Endodermal cell (in vitro differentiated cells): ENCODE results near the gene AGPAT1. TPM values are rescaled to one million over a fixed set of nuclear protein-coding genes. Genes with fewer than 3 reads are reported as not detected.
"Not testable (repeated sequence)": the region's sequence is repeated elsewhere in the genome, so short reads cannot be mapped to it uniquely, and the experiment has no call there.

ENCODE experiments used
- DNase-seq: peaks from one replicate; pipeline ENCODE4 v3.0.0-alpha.2; 2017
- H3K27ac ChIP-seq: 2 replicates; pipeline ENCODE4 v1.5.1; 2013; ENCODE audit warnings: mild to moderate bottlenecking, low read depth, low read length, moderate library complexity
- H3K27me3 ChIP-seq: 2 replicates; pipeline ENCODE4 v1.6.1; 2013; ENCODE audit warnings: mild to moderate bottlenecking, low read length, moderate library complexity; ENCODE audit not compliant: insufficient read depth, control insufficient read depth, poor library complexity, severe bottlenecking
- H3K36me3 ChIP-seq: 2 replicates; pipeline ENCODE4 v1.7.0; 2013; ENCODE audit warnings: mild to moderate bottlenecking, low read length, moderate library complexity; ENCODE audit not compliant: control insufficient read depth, insufficient read depth
- H3K4me1 ChIP-seq: one replicate; pipeline ENCODE4 v1.7.0; 2013; ENCODE audit warnings: low read length; ENCODE audit not compliant: control insufficient read depth, insufficient read depth
- H3K4me3 ChIP-seq: 2 replicates; pipeline ENCODE4 v1.5.1; 2013; ENCODE audit warnings: mild to moderate bottlenecking, low read length, moderate library complexity
- H3K9ac ChIP-seq: 2 replicates; pipeline ENCODE4 v1.6.1; 2013; ENCODE audit warnings: mild to moderate bottlenecking, low read length, moderate library complexity; ENCODE audit not compliant: poor library complexity, severe bottlenecking; ENCODE audit errors: extremely low read depth
- H3K9me3 ChIP-seq: 2 replicates; pipeline ENCODE4 v1.6.1; 2013; ENCODE audit warnings: mild to moderate bottlenecking, low read length, moderate library complexity; ENCODE audit not compliant: control insufficient read depth
- H3K27ac Mint-ChIP-seq: 2 replicates; pipeline ENCODE4 v1.8.0; 2020; ENCODE audit warnings: mixed read lengths
- H3K27me3 Mint-ChIP-seq: 2 replicates; pipeline ENCODE4 v1.8.0; 2021; ENCODE audit warnings: mild to moderate bottlenecking, mixed read lengths; ENCODE audit not compliant: insufficient read depth
- H3K36me3 Mint-ChIP-seq: 2 replicates; pipeline ENCODE4 v1.8.0; 2020; ENCODE audit warnings: low read depth, mixed read lengths
- H3K4me1 Mint-ChIP-seq: 2 replicates; pipeline ENCODE4 v1.8.0; 2020; ENCODE audit warnings: mixed read lengths
- H3K4me3 Mint-ChIP-seq: 2 replicates; pipeline ENCODE4 v1.8.0; 2020; ENCODE audit warnings: mild to moderate bottlenecking, moderate library complexity, mixed read lengths
- H3K9me3 Mint-ChIP-seq: 2 replicates; pipeline ENCODE4 v1.8.0; 2020; ENCODE audit warnings: mild to moderate bottlenecking, mixed read lengths
- WGBS, 2 experiments: methylation state at CpG; one replicate each; pipeline versions ENCODE4 v1.1.5 to v1.1.7; 2013; ENCODE audit warnings: missing lambda C conversion rate in 2 of 2, mixed read lengths in 1 of 2; ENCODE audit not compliant: insufficient coverage in 1 of 2, insufficient read length in 1 of 2; 5-methylcytosine and 5-hydroxymethylcytosine counted together
- total RNA-seq, 2 donors: library from RNA; stranded (reverse); fragmentation: NEBNext Ultra II Directional in 1 of 2; extraction: Animal tissue kit (Norgen Biotek cat#: 25700) in 1 of 2; gene quantifications; 2 replicates in 1 of 2; 3 replicates in 1 of 2; pipeline ENCODE4 v1.2.1, GENCODE V29; 2021
- TF ChIP-seq, protein P1 (sequence below): fragments of 200-600 bp; sonication (generic); conservative IDR thresholded peaks from 2 replicates; pipeline ENCODE4 v1.5.0; 2021; ENCODE audit warnings: antibody characterized with exemption, mild to moderate bottlenecking

AGPAT1 gene
- total RNA-seq, 2 donors from 2014 or later, result 124 to 147 TPM

GRCh38 chr6:32194825-32195651 is 19.2 kb upstream of the AGPAT1 start:
- Histone ChIP-seq H3K9me3 (no peaks in the 10 kb centered on the region), H3K36me3 (no peaks in the 10 kb centered on the region), H3K9ac (peak overlapping the region; percentile 57), H3K27me3 (no peaks in the 10 kb centered on the region), H3K4me1 (peaks cover 8% of the 10 kb centered on the region), H3K4me3 (peak overlapping the region; percentile 85), H3K27ac (peak overlapping the region; percentile 92)
- peak overlapping the region; percentile 87 for H3K4me3 Mint-ChIP-seq
- peak overlapping the region; percentile 98 for H3K27ac Mint-ChIP-seq
- peaks cover 3% of the 10 kb centered on the region for H3K27me3 Mint-ChIP-seq
- no peaks in the 10 kb centered on the region for H3K9me3 Mint-ChIP-seq
- TF ChIP-seq, protein P1, sequence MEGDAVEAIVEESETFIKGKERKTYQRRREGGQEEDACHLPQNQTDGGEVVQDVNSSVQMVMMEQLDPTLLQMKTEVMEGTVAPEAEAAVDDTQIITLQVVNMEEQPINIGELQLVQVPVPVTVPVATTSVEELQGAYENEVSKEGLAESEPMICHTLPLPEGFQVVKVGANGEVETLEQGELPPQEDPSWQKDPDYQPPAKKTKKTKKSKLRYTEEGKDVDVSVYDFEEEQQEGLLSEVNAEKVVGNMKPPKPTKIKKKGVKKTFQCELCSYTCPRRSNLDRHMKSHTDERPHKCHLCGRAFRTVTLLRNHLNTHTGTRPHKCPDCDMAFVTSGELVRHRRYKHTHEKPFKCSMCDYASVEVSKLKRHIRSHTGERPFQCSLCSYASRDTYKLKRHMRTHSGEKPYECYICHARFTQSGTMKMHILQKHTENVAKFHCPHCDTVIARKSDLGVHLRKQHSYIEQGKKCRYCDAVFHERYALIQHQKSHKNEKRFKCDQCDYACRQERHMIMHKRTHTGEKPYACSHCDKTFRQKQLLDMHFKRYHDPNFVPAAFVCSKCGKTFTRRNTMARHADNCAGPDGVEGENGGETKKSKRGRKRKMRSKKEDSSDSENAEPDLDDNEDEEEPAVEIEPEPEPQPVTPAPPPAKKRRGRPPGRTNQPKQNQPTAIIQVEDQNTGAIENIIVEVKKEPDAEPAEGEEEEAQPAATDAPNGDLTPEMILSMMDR, result peak; percentile 70
- H3K4me1 Mint-ChIP-seq, result peaks cover 25% of the 10 kb centered on the region
- no peaks in the 10 kb centered on the region for H3K36me3 Mint-ChIP-seq
- WGBS, 2 experiments, result 17% methylated on average over 11 to 15 of the region's 15 CpGs
- peak; percentile 71 for DNase-seq

GRCh38 chr6:32194388-32194787 is 18.5 kb upstream of the AGPAT1 start:
- Histone ChIP-seq H3K27ac (no peak overlapping the region), H3K27me3 (no peaks in the 10 kb centered on the region), H3K4me3 (peak overlapping the region; percentile 85), H3K4me1 (peaks cover 8% of the 10 kb centered on the region), H3K9me3 (no peaks in the 10 kb centered on the region), H3K36me3 (no peaks in the 10 kb centered on the region), H3K9ac (no peak overlapping the region)
- no peak for DNase-seq
- TF ChIP-seq, protein P1, result no peak
- Mint-ChIP-seq H3K9me3 (no peaks in the 10 kb centered on the region), H3K27ac (no peak overlapping the region), H3K27me3 (peaks cover 3% of the 10 kb centered on the region), H3K4me3 (no peak overlapping the region), H3K36me3 (no peaks in the 10 kb centered on the region), H3K4me1 (peaks cover 25% of the 10 kb centered on the region)
- WGBS, 2 experiments, result 96 to 100% methylated on average over 4 of the region's 4 CpGs

GRCh38 chr6:32193096-32193495 is 17.2 kb upstream of the AGPAT1 start:
- not testable (repeated sequence) for H3K27me3 ChIP-seq, H3K9me3 Mint-ChIP-seq, H3K36me3 Mint-ChIP-seq, H3K9ac ChIP-seq, H3K4me3 ChIP-seq, H3K9me3 ChIP-seq, H3K4me1 ChIP-seq, H3K27ac ChIP-seq, H3K27me3 Mint-ChIP-seq, H3K36me3 ChIP-seq, DNase-seq
- H3K27ac Mint-ChIP-seq, result peak overlapping the region; percentile 64
- 88% methylated on average over 9 to 12 of the region's 13 CpGs for whole genome bisulfite sequencing, 2 experiments
- peak overlapping the region; percentile 32 for H3K4me3 Mint-ChIP-seq
- peaks cover 37% of the 10 kb centered on the region for H3K4me1 Mint-ChIP-seq
